ENCODE results near the gene ID3.

GRCh38 chr1:23521588-23521987 is 37.7 kb downstream of the ID3 start:
- TF ChIP-seq EZH2 (IDR thresholded peaks at IDR 0.05; ENCODE audit: insufficient read depth, poor library complexity, severe bottlenecking) (no peak), EZH2phosphoT487 (IDR thresholded peaks at IDR 0.05; ENCODE audit: insufficient read depth, low read depth) (no peak)
